IMR-90 (cell line): ENCODE results near the gene DDX10. TPM values are rescaled to one million over a fixed set of nuclear protein-coding genes. Genes with fewer than 3 reads are reported as not detected.

Source experiments
- ATAC-seq: fragments of 200-7000 bp; cut with Tn5 transposase; 2 replicates; pipeline ENCODE4 v1.9.1; 2020; ENCODE audit warnings: low read depth, mild to moderate bottlenecking, moderate library complexity
- BruUV-seq: library from RNA; stranded (reverse); fragments of 400-500 nt; replicated peaks from 2 replicates; lab custom pipeline; 2021; lab: Mats Ljungman, UMichigan
- CTCF ChIA-PET: fragments of 300-600 bp; formaldehyde crosslinking; extraction: SDS; loops from one replicate; lab custom pipeline; 2021; ENCODE audit warnings: antibody characterized with exemption; lab: Yijun Ruan, JAX
- POLR2A ChIA-PET: fragments of 300-600 bp; sonication (Branson Sonifier 250); formaldehyde crosslinking; loops from one replicate; lab custom pipeline; 2022; ENCODE audit warnings: antibody characterized with exemption; ENCODE audit not compliant: unreplicated experiment; lab: Charles Lee
- DNase-seq: peaks from one replicate; pipeline ENCODE4 v3.0.0; 2013
- H2AFZ ChIP-seq: replicated peaks from 2 replicates; pipeline ENCODE3; 2013; ENCODE audit warnings: low read length, mild to moderate bottlenecking; ENCODE audit not compliant: poor library complexity
- H2AK5ac ChIP-seq: 2 replicates; pipeline ENCODE4 v1.6.1; 2013; ENCODE audit warnings: low read depth, low read length, inconsistent platforms
- H2AK9ac ChIP-seq: replicated peaks from 2 replicates; pipeline ENCODE3; 2013; ENCODE audit warnings: mild to moderate bottlenecking, low read depth, low read length, moderate library complexity; ENCODE audit not compliant: poor library complexity
- H2BK120ac ChIP-seq: 2 replicates; pipeline ENCODE4 v1.6.1; 2013; ENCODE audit warnings: low read depth, low read length, inconsistent platforms
- H2BK15ac ChIP-seq: 3 replicates; pipeline ENCODE4 v1.6.1; 2013; ENCODE audit warnings: low read depth, low read length, inconsistent platforms
- H2BK20ac ChIP-seq: 2 replicates; pipeline ENCODE4 v1.6.1; 2013; ENCODE audit warnings: low read depth, mild to moderate bottlenecking, inconsistent platforms, low read length, moderate library complexity
- H2BK5ac ChIP-seq: 2 replicates; pipeline ENCODE4 v1.6.1; 2013; ENCODE audit warnings: mild to moderate bottlenecking, low read depth, low read length, inconsistent platforms; ENCODE audit not compliant: poor library complexity, severe bottlenecking
- H3K14ac ChIP-seq: replicated peaks from 2 replicates; pipeline ENCODE4 v1.6.1; 2013; ENCODE audit warnings: low read depth, low read length, inconsistent platforms
- H3K18ac ChIP-seq: 2 replicates; pipeline ENCODE4 v1.6.1; 2013; ENCODE audit warnings: low read depth, low read length, control low read depth
- H3K23ac ChIP-seq: 2 replicates; pipeline ENCODE4 v1.6.1; 2013; ENCODE audit warnings: low read depth, low read length, inconsistent platforms
- H3K27ac ChIP-seq: 2 replicates; pipeline ENCODE4 v1.5.1; 2013; ENCODE audit warnings: mild to moderate bottlenecking, control low read depth, low read length; ENCODE audit not compliant: insufficient read depth
- H3K27me3 ChIP-seq: 2 replicates; pipeline ENCODE4 v1.6.1; 2013; ENCODE audit warnings: low read length; ENCODE audit not compliant: control insufficient read depth, insufficient read depth
- H3K36me3 ChIP-seq: 2 replicates; pipeline ENCODE4 v1.6.1; 2013; ENCODE audit warnings: low read length, mixed read lengths; ENCODE audit not compliant: control insufficient read depth, insufficient read depth
- H3K4ac ChIP-seq: 2 replicates; pipeline ENCODE4 v1.6.1; 2013; ENCODE audit warnings: low read depth, low read length, inconsistent platforms
- H3K4me1 ChIP-seq: 2 replicates; pipeline ENCODE4 v1.6.1; 2013; ENCODE audit warnings: low read length, mixed read lengths; ENCODE audit not compliant: control insufficient read depth, insufficient read depth
- H3K4me2 ChIP-seq: 2 replicates; pipeline ENCODE4 v1.6.1; 2013; ENCODE audit warnings: low read depth, mild to moderate bottlenecking, control low read depth, low read length, moderate library complexity
- H3K4me3 ChIP-seq: 2 replicates; pipeline ENCODE4 v1.5.1; 2013; ENCODE audit warnings: low read depth, mild to moderate bottlenecking, control low read depth, low read length, moderate library complexity; ENCODE audit not compliant: insufficient read depth
- H3K56ac ChIP-seq: 2 replicates; pipeline ENCODE4 v1.6.1; 2013; ENCODE audit warnings: low read length, inconsistent platforms; ENCODE audit not compliant: insufficient read depth; ENCODE audit errors: extremely low read depth
- H3K79me1 ChIP-seq, 2 experiments: 2 replicates each; pipeline ENCODE4 v1.6.1; 2013; ENCODE audit warnings: low read length in 2 of 2, inconsistent platforms in 1 of 2, low read depth in 1 of 2
- H3K9ac ChIP-seq: 2 replicates; pipeline ENCODE4 v1.6.1; 2013; ENCODE audit warnings: low read depth, low read length, control low read depth
- H3K9me1 ChIP-seq: 2 replicates; pipeline ENCODE4 v1.6.1; 2013; ENCODE audit warnings: low read length, inconsistent platforms; ENCODE audit not compliant: insufficient read depth
- H3K9me3 ChIP-seq: 2 replicates; pipeline ENCODE4 v1.6.1; 2013; ENCODE audit warnings: low read length; ENCODE audit not compliant: control insufficient read depth, insufficient read depth
- H4K20me1 ChIP-seq: 2 replicates; pipeline ENCODE4 v1.6.1; 2013; ENCODE audit warnings: low read length, inconsistent platforms; ENCODE audit not compliant: insufficient read depth
- H4K5ac ChIP-seq: 2 replicates; pipeline ENCODE4 v1.6.1; 2013; ENCODE audit warnings: mild to moderate bottlenecking, low read depth, low read length, control low read depth
- H4K8ac ChIP-seq, 2 experiments: 2 replicates each; pipeline ENCODE4 v1.6.1; 2013; ENCODE audit warnings: low read depth in 2 of 2, low read length in 2 of 2, control low read depth in 1 of 2, inconsistent platforms in 1 of 2
- H4K91ac ChIP-seq: 2 replicates; pipeline ENCODE4 v1.6.1; 2013; ENCODE audit warnings: low read depth, low read length, inconsistent platforms; ENCODE audit not compliant: insufficient read depth
- ELK1 ChIP-seq: fragments of 150-350 bp; IDR thresholded peaks from 2 replicates; pipeline ENCODE4 v1.6.1; 2016; ENCODE audit warnings: low read depth, mild to moderate bottlenecking, low read length, moderate library complexity, borderline replicate concordance
- MAFK ChIP-seq: IDR thresholded peaks from 2 replicates; pipeline ENCODE4 v1.6.1; 2012; ENCODE audit warnings: low read depth, low read length, improper control_type of control experiment
- USF2 ChIP-seq: fragments of 150-350 bp; IDR thresholded peaks from 2 replicates; pipeline ENCODE4 v1.6.1; 2017; ENCODE audit warnings: mild to moderate bottlenecking, antibody characterized with exemption, low read length, low read depth
- WGBS, 2 experiments: methylation state at CpG; one replicate each; pipeline versions ENCODE4 v1.1.5 to v1.1.7; 2013; ENCODE audit warnings: missing lambda C conversion rate in 2 of 2; ENCODE audit not compliant: insufficient read length in 1 of 2; ENCODE audit errors: extremely low coverage in 2 of 2; 5-methylcytosine and 5-hydroxymethylcytosine counted together
- dilution Hi-C: fragments of 300-500 bp; cut with HindIII; formaldehyde crosslinking; loops from one replicate; pipeline ENCODE4 v1.14.3; 2018; ENCODE audit warnings: low sequenced_read_pairs; ENCODE audit not compliant: unreplicated experiment
- in situ Hi-C: fragments of 300-500 bp; cut with MboI; formaldehyde crosslinking; loops from 3 replicates; pipeline ENCODE4 v1.14.3; 2019; ENCODE audit warnings: low sequenced_read_pairs, inconsistent platforms, mixed read lengths
- intact Hi-C: fragments of 100-400 bp; cut with micrococcal nuclease; formaldehyde crosslinking; loops from 2 replicates; pipeline ENCODE4 v1.10.0; 2022
- polyA plus RNA-seq, 3 experiments: library from polyadenylated mRNA; depleted of rRNA; stranded (reverse); fragments of >200 nt; gene quantifications; 2 replicates each; pipeline ENCODE4 v1.2.3, GENCODE V29; 2012; ENCODE audit warnings: low replicate concordance in 1 of 3
- total RNA-seq: library from RNA; depleted of rRNA; stranded (reverse); fragments of >200 nt; gene quantifications from 2 replicates; pipeline ENCODE4 v1.2.3, GENCODE V29; 2012

Gene DDX10
- total and polyA plus RNA-seq, 2 of the 4 experiments (the other 2 are of a cell fraction): 20.0 to 31.9 TPM

DNA sequence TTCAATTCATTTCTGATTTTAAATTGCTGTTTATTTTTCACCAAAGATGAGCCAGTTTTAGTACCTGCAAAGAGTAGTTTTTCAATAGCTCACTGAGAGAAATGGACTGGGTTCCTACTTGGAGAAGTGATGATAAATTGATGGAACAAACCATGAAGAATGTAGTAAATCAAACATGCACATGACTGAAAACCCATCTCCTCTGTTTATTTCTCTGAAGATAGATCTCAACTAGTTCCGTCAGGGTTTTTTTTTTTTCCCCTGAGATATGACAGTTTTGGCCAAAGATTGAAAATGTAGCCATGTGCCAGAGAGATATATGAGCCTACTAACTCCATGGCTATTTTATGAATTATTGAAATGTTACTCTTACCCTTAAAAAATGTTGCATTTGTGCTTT is 239.6 kb downstream of the DDX10 start:
- DNase-seq (no peak), ATAC-seq (no peak)
- no CpG with 5 or more reads among the region's 1 CpG for WGBS, 2 experiments
- Histone ChIP-seq H4K91ac (peak overlapping the region; percentile 63; the same call in 1 of the 2 replicates), H3K4ac (no peak overlapping the region), H3K14ac (0 out of 2 replicates have a peak overlapping the region, but pooled peaks have one; percentile 58), H3K9ac (no peak overlapping the region), H3K4me1 (peaks cover 21% of the 10 kb centered on the region), H2BK15ac (0 out of 3 replicates have a peak overlapping the region, but pooled peaks have one; percentile 61), H2AK5ac (peak overlapping the region; percentile 64; the same call in 1 of the 2 replicates), H3K9me1 (peaks cover 15% of the 10 kb centered on the region), H3K36me3 (no peaks in the 10 kb centered on the region; the same call in 1 of the 2 replicates), H2AK9ac (no peak overlapping the region), H2AFZ (no peak overlapping the region), H4K8ac (0 out of 4 replicates have a peak overlapping the region, but pooled peaks of 1 of the 2 experiments have one; percentile 37), H2BK120ac (0 out of 2 replicates have a peak overlapping the region, but pooled peaks have one; percentile 19), H3K4me2 (no peak overlapping the region), H4K5ac (no peak overlapping the region), H3K18ac (no peak overlapping the region), H3K27me3 (no peaks in the 10 kb centered on the region), H3K79me1 (peaks cover 11 to 21% of the 10 kb centered on the region in 2 experiments; a peak in 3 of 4 replicates), H3K4me3 (no peak overlapping the region), H3K27ac (no peak overlapping the region), H2BK5ac (no peak overlapping the region), H3K56ac (no peak overlapping the region), H2BK20ac (peak overlapping the region; percentile 81), H3K23ac (no peak overlapping the region), H3K9me3 (no peaks in the 10 kb centered on the region), H4K20me1 (no peaks in the 10 kb centered on the region)
- ChIA-PET POLR2A (no interaction called here), CTCF (no interaction called here)
- in situ Hi-C loops: no loop called here
- intact Hi-C loops: no loop called here
- dilution Hi-C loops: no loop called here
- no TSS peak for BruUV-seq
- no peak for TF ChIP-seq MAFK
- TF ChIP-seq ELK1: no peak
- TF ChIP-seq USF2: no peak
